H9 (cell line): Measurements from ENCODE around the gene CCDC159. TPM values are rescaled to one million over a fixed set of nuclear protein-coding genes. Genes with fewer than 3 reads are reported as not detected.
"Not testable (repeated sequence)": the region's sequence is repeated elsewhere in the genome, so short reads cannot be mapped to it uniquely, and the experiment has no call there.

Experiments
- DNase-seq: peaks from one replicate; pipeline ENCODE4 v3.0.0-alpha.2; 2017
- H2AFZ ChIP-seq: one replicate; pipeline ENCODE4 v1.6.1; 2013; ENCODE audit warnings: mild to moderate bottlenecking, low read length, control low read depth, moderate library complexity
- H2AK5ac ChIP-seq: 2 replicates; pipeline ENCODE4 v1.6.1; 2013; ENCODE audit warnings: low read length, control low read depth, mixed read lengths; ENCODE audit not compliant: insufficient read length
- H2BK120ac ChIP-seq: one replicate; pipeline ENCODE4 v1.6.1; 2013; ENCODE audit warnings: low read depth, mild to moderate bottlenecking, low read length, control low read depth, inconsistent platforms; ENCODE audit not compliant: poor library complexity, severe bottlenecking
- H2BK12ac ChIP-seq: 2 replicates; pipeline ENCODE4 v1.6.1; 2013; ENCODE audit warnings: low read length, control low read depth, mixed read lengths, low read depth; ENCODE audit not compliant: insufficient read length
- H2BK15ac ChIP-seq: 2 replicates; pipeline ENCODE4 v1.6.1; 2013; ENCODE audit warnings: low read depth, low read length, control low read depth
- H2BK20ac ChIP-seq: one replicate; pipeline ENCODE4 v1.6.1; 2013; ENCODE audit warnings: low read depth, mild to moderate bottlenecking, low read length, control low read depth, inconsistent platforms; ENCODE audit not compliant: poor library complexity, severe bottlenecking
- H2BK5ac ChIP-seq: 2 replicates; pipeline ENCODE4 v1.6.1; 2013; ENCODE audit warnings: low read length, control low read depth, mixed read lengths; ENCODE audit not compliant: insufficient read length
- H3K14ac ChIP-seq: 2 replicates; pipeline ENCODE4 v1.6.1; 2013; ENCODE audit warnings: low read length, control low read depth; ENCODE audit not compliant: insufficient read depth
- H3K18ac ChIP-seq: 2 replicates; pipeline ENCODE4 v1.6.1; 2013; ENCODE audit warnings: low read depth, mild to moderate bottlenecking, mixed read lengths, low read length, control low read depth; ENCODE audit not compliant: insufficient read length
- H3K23ac ChIP-seq: 2 replicates; pipeline ENCODE4 v1.6.1; 2013; ENCODE audit warnings: low read length, control low read depth, mixed read lengths, low read depth; ENCODE audit not compliant: insufficient read length
- H3K23me2 ChIP-seq: 2 replicates; pipeline ENCODE4 v1.6.1; 2013; ENCODE audit warnings: low read depth, mild to moderate bottlenecking, mixed read lengths, low read length, control low read depth; ENCODE audit not compliant: insufficient read length, poor library complexity, severe bottlenecking
- H3K27ac ChIP-seq: 2 replicates; pipeline ENCODE4 v1.5.1; 2013; ENCODE audit warnings: low read length, control low read depth, mixed read lengths, low read depth; ENCODE audit not compliant: insufficient read length
- H3K27me3 ChIP-seq: 2 replicates; pipeline ENCODE4 v1.6.1; 2013; ENCODE audit warnings: low read length, control low read depth, inconsistent platforms; ENCODE audit not compliant: insufficient read depth
- H3K4ac ChIP-seq: 2 replicates; pipeline ENCODE4 v1.6.1; 2013; ENCODE audit warnings: low read depth, mild to moderate bottlenecking, control low read depth, inconsistent platforms, low read length, moderate library complexity
- H3K4me1 ChIP-seq: 2 replicates; pipeline ENCODE4 v1.6.1; 2013; ENCODE audit warnings: low read length, control low read depth, inconsistent platforms; ENCODE audit not compliant: insufficient read depth
- H3K4me2 ChIP-seq: 2 replicates; pipeline ENCODE4 v1.6.1; 2013; ENCODE audit warnings: low read length, control low read depth, mixed read lengths; ENCODE audit not compliant: insufficient read length, insufficient read depth
- H3K56ac ChIP-seq: 2 replicates; pipeline ENCODE4 v1.6.1; 2013; ENCODE audit warnings: low read depth, mild to moderate bottlenecking, mixed read lengths, low read length, control low read depth; ENCODE audit not compliant: insufficient read length
- H3K79me1 ChIP-seq: 2 replicates; pipeline ENCODE4 v1.6.1; 2013; ENCODE audit warnings: low read depth, mild to moderate bottlenecking, moderate library complexity, low read length, control low read depth, inconsistent platforms; ENCODE audit not compliant: insufficient read depth, poor library complexity, severe bottlenecking
- H3K79me2 ChIP-seq: 2 replicates; pipeline ENCODE4 v1.6.1; 2013; ENCODE audit warnings: low read length, control low read depth, inconsistent platforms; ENCODE audit not compliant: insufficient read depth
- H3K9ac ChIP-seq: 2 replicates; pipeline ENCODE4 v1.6.1; 2013; ENCODE audit warnings: low read length, control low read depth, mixed read lengths; ENCODE audit not compliant: insufficient read length; ENCODE audit errors: extremely low read depth
- H3K9me3 ChIP-seq: one replicate; pipeline ENCODE4 v1.6.1; 2013; ENCODE audit warnings: low read depth, low read length, inconsistent platforms; ENCODE audit not compliant: control insufficient read depth
- H3T11ph ChIP-seq: one replicate; pipeline ENCODE4 v1.6.1; 2013; ENCODE audit warnings: mild to moderate bottlenecking, low read length, control low read depth, inconsistent platforms
- H4K20me1 ChIP-seq: one replicate; pipeline ENCODE4 v1.6.1; 2013; ENCODE audit not compliant: control insufficient read depth, insufficient read length, insufficient read depth
- H4K5ac ChIP-seq: 2 replicates; pipeline ENCODE4 v1.6.1; 2013; ENCODE audit warnings: low read depth, mild to moderate bottlenecking, mixed read lengths, low read length, control low read depth; ENCODE audit not compliant: insufficient read length
- H4K8ac ChIP-seq: replicated peaks from 2 replicates; pipeline ENCODE4 v1.6.1; 2013; ENCODE audit warnings: low read length, control low read depth, mixed read lengths, low read depth; ENCODE audit not compliant: insufficient read length
- H4K91ac ChIP-seq: 2 replicates; pipeline ENCODE4 v1.6.1; 2013; ENCODE audit warnings: low read depth, mild to moderate bottlenecking, moderate library complexity, mixed read lengths, low read length, control low read depth; ENCODE audit not compliant: insufficient read length
- H3K27ac Mint-ChIP-seq, 3 experiments: 2 replicates in 2 of 3; 3 replicates in 1 of 3; pipeline ENCODE4 v1.8.0; 2020 to 2021; ENCODE audit warnings: mixed read lengths in 3 of 3, mild to moderate bottlenecking in 1 of 3, moderate library complexity in 1 of 3
- H3K27me3 Mint-ChIP-seq: 2 replicates; pipeline ENCODE4 v1.8.0; 2021; ENCODE audit warnings: low read depth, mild to moderate bottlenecking, moderate library complexity, mixed read lengths
- H3K36me3 Mint-ChIP-seq, 3 experiments: 2 replicates in 2 of 3; 3 replicates in 1 of 3; pipeline ENCODE4 v1.8.0; 2020 to 2021; ENCODE audit warnings: low read depth in 3 of 3, mixed read lengths in 3 of 3; ENCODE audit not compliant: insufficient read depth in 1 of 3
- H3K4me1 Mint-ChIP-seq, 2 experiments: 2 replicates each; pipeline ENCODE4 v1.8.0; 2020; ENCODE audit warnings: mixed read lengths in 2 of 2
- H3K4me3 Mint-ChIP-seq, 2 experiments: 2 replicates in 1 of 2; 3 replicates in 1 of 2; pipeline ENCODE4 v1.8.0; 2020 to 2021; ENCODE audit warnings: mild to moderate bottlenecking in 2 of 2, mixed read lengths in 2 of 2, moderate library complexity in 1 of 2
- H3K9me3 Mint-ChIP-seq, 2 experiments: 2 replicates in 1 of 2; 3 replicates in 1 of 2; pipeline ENCODE4 v1.8.0; 2020; ENCODE audit warnings: mild to moderate bottlenecking in 2 of 2, mixed read lengths in 2 of 2, moderate library complexity in 1 of 2
- CTCF ChIP-seq: fragments of 200-600 bp; sonication (generic); conservative IDR thresholded peaks from 3 replicates; pipeline ENCODE4 v1.8.0; 2021; ENCODE audit warnings: antibody characterized with exemption, mild to moderate bottlenecking
- WGBS: extraction: QIAGEN DNeasy Blood & Tissue Kit; methylation state at CpG from one replicate; pipeline ENCODE4 v1.1.7; 2013; ENCODE audit warnings: missing lambda C conversion rate, low lambda C conversion rate, mixed read lengths; ENCODE audit not compliant: insufficient read length; ENCODE audit errors: extremely low coverage; 5-methylcytosine and 5-hydroxymethylcytosine counted together
- total RNA-seq: library from RNA; stranded (reverse); gene quantifications from 2 replicates; pipeline ENCODE4 v1.2.1, GENCODE V29; 2021

The CCDC159 gene
- total RNA-seq, 1 experiment from 2014 or later: 5.7 TPM

DNA sequence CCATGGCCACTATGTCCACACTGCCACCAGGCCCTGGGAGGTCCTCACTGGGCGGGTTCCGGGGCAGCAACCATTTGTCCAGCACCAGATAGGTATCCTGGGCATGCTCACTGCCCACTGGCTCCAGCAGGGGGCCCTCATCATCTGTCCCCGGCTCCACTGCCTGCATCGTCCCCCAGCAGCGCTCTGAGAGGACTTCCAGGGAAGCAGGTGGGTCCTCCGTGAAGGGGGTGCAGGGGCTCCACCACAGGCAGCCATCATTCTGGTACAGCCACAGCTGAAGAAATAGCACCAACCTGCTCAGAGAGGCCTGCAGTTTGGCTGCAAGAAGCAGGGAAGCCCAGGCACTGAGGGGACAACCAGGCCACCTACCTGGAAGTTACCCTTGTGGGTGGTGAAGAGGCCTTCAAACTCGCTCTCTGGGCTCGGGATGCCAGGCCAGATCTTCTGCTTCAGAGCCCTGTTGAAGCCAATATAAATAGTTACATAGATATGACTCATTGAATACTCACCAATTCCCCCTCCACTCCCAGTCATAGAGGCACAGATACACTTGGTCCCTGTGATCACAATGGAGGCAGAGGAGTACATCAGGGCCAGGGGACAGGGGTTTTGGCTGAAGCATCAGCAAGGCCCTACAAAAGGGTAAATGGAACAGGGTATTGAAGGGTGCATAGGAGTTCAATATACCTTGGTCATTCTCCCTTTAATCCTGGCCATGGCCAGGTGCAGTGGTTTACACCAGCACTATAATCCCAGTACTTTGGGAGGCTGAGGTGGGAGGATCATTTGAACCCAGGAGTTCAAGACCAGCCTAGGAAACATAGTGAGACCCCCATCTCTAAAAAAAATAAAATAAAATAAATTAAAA lies 32.2 kb downstream of the CCDC159 start:
- H4K20me1 ChIP-seq: peaks cover 4% of the 10 kb centered on the region
- peaks cover 4 to 19% (median 18%) of the 10 kb centered on the region in 3 experiments; a peak in 6 of 7 replicates for H3K36me3 Mint-ChIP-seq
- no peak overlapping the region for H3K9ac ChIP-seq

DNA sequence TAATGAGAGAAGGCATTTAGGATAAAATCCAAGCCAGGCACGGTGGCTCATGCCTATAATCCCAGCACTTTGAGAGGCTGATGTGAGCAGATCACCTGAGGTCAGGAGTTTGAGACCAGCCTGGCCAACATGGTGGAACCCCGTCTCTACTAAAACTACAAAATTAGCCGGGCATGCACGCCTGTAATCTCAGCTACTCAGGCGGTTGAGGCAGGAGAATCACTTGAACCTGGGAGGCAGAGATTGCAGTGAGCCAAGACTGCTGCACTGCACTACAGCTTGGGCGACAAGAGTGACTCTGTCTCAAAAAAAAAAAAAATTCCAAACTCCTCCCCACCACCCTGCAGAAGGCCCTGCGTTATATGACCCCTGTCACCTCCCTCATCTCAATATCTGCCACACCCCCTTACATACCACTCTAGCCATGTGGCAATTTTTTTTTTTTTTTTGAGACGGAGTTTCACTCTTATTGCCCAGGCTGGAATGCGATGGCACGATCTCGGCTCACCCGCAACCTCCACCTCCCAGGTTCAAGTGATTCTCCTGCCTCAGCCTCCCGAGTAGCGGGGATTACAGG lies 33.0 kb downstream of the CCDC159 start:
- not testable (repeated sequence) for H3K4ac ChIP-seq, H3K27me3 Mint-ChIP-seq, H3K9me3 ChIP-seq, H3K9ac ChIP-seq, H3K27ac ChIP-seq, H3K4me1 ChIP-seq, H4K8ac ChIP-seq, H3K18ac ChIP-seq, H2BK5ac ChIP-seq, H4K20me1 ChIP-seq, H2AK5ac ChIP-seq, H3K79me2 ChIP-seq, H3K27me3 ChIP-seq, H3K27ac Mint-ChIP-seq, H4K91ac ChIP-seq, H3K14ac ChIP-seq, H2BK15ac ChIP-seq, H3K9me3 Mint-ChIP-seq, H3K56ac ChIP-seq, H3T11ph ChIP-seq, H4K5ac ChIP-seq, H2BK120ac ChIP-seq, H2AFZ ChIP-seq, H2BK20ac ChIP-seq, DNase-seq, H3K23ac ChIP-seq, H3K79me1 ChIP-seq, H3K4me2 ChIP-seq, H2BK12ac ChIP-seq
- Mint-ChIP-seq H3K36me3 (peaks cover 4 to 19% (median 18%) of the 10 kb centered on the region in 3 experiments; a peak in 6 of 7 replicates), H3K4me1 (peaks cover 15 to 31% of the 10 kb centered on the region in 2 experiments), H3K4me3 (peak overlapping the region in 1 of 2 experiments; percentile 26; a peak in 1 of 5 replicates)
- H3K23me2 ChIP-seq: peaks cover 18% of the 10 kb centered on the region
- WGBS: no CpG with 5 or more reads among the region's 14 CpGs

More for the DNA sequence above, 32.2 kb downstream of the CCDC159 start:
- H3K4ac ChIP-seq: no peak overlapping the region
- peak; percentile 70 for TF ChIP-seq CTCF
- H3K4me1 Mint-ChIP-seq: peaks cover 15 to 30% of the 10 kb centered on the region in 2 experiments
- no peaks in the 10 kb centered on the region for H3K4me1 ChIP-seq
- no peak overlapping the region for H2BK15ac ChIP-seq
- H4K5ac ChIP-seq: no peak overlapping the region
- no CpG with 5 or more reads among the region's 8 CpGs for whole genome bisulfite sequencing
- no peak overlapping the region for H2AK5ac ChIP-seq
- H2BK120ac ChIP-seq: no peak overlapping the region
- H2BK12ac ChIP-seq: no peak overlapping the region
- H3K27ac Mint-ChIP-seq: no peak overlapping the region
- H3K23ac ChIP-seq: no peak overlapping the region
- H3K27me3 Mint-ChIP-seq: peaks cover 2% of the 10 kb centered on the region; the same call in 1 of the 2 replicates
- H3K9me3 ChIP-seq: no peaks in the 10 kb centered on the region
- no peak overlapping the region for H2BK5ac ChIP-seq
- no peak overlapping the region for H3K18ac ChIP-seq
- H4K8ac ChIP-seq: no peak overlapping the region
- H3K4me3 Mint-ChIP-seq: no peak overlapping the region
- DNase-seq: peak; percentile 82
- no peaks in the 10 kb centered on the region for H3K79me1 ChIP-seq
- no peak overlapping the region for H3K4me2 ChIP-seq
- H3K14ac ChIP-seq: no peak overlapping the region
- H3K9me3 Mint-ChIP-seq: no peaks in the 10 kb centered on the region
- H2BK20ac ChIP-seq: no peak overlapping the region
- no peaks in the 10 kb centered on the region for H3K79me2 ChIP-seq
- no peak overlapping the region for H2AFZ ChIP-seq
- no peaks in the 10 kb centered on the region for H3K27me3 ChIP-seq
- H3T11ph ChIP-seq: no peak overlapping the region
- H3K56ac ChIP-seq: no peak overlapping the region
- peaks cover 13% of the 10 kb centered on the region for H3K23me2 ChIP-seq
- no peak overlapping the region for H4K91ac ChIP-seq
- no peak overlapping the region for H3K27ac ChIP-seq
